Suprapubic skin (tissue), 4 donors: ENCODE results near the gene CHRNA5. TPM values are rescaled to one million over a fixed set of nuclear protein-coding genes. Genes with fewer than 3 reads are reported as not detected.

Source experiments
- DNase-seq, 2 donors: peaks; one replicate each; pipeline ENCODE4 v3.0.0-alpha.2; 2019; ENCODE audit warnings: low spot score in 2 of 2
- H3K27ac ChIP-seq: fragments of 200-600 bp; sonication (generic); one replicate; pipeline ENCODE4 v1.5.1; 2019
- H3K27me3 ChIP-seq: fragments of 200-600 bp; sonication (generic); one replicate; pipeline ENCODE4 v1.5.1; 2019
- H3K36me3 ChIP-seq: fragments of 200-600 bp; sonication (generic); one replicate; pipeline ENCODE4 v1.5.1; 2019
- H3K4me1 ChIP-seq: fragments of 200-600 bp; sonication (generic); one replicate; pipeline ENCODE4 v1.5.1; 2019
- H3K4me3 ChIP-seq: fragments of 200-600 bp; sonication (generic); one replicate; pipeline ENCODE4 v1.5.1; 2019; ENCODE audit warnings: mild to moderate bottlenecking
- H3K9me3 ChIP-seq: fragments of 200-600 bp; sonication (generic); one replicate; pipeline ENCODE4 v1.5.1; 2019
- CTCF ChIP-seq, 2 donors: fragments of 200-600 bp in 1 of 2; fragments of 450-650 bp in 1 of 2; sonication (generic) in 1 of 2; IDR thresholded peaks; one replicate each; pipeline ENCODE4 v1.5.1; 2016 to 2019; ENCODE audit warnings: antibody characterized with exemption in 2 of 2, mild to moderate bottlenecking in 1 of 2, moderate library complexity in 1 of 2
- EP300 ChIP-seq: sonication (generic); formaldehyde crosslinking; IDR thresholded peaks from one replicate; pipeline ENCODE4 v1.6.1; 2017; ENCODE audit warnings: antibody characterized with exemption
- POLR2A ChIP-seq, 2 donors: fragments of 450-650 bp; IDR thresholded peaks; one replicate each; pipeline ENCODE4 v1.6.1; 2017; ENCODE audit warnings: antibody characterized with exemption in 2 of 2, mild to moderate bottlenecking in 2 of 2, moderate library complexity in 2 of 2
- POLR2AphosphoS5 ChIP-seq, 3 donors: sonication (generic); formaldehyde crosslinking; IDR thresholded peaks; one replicate each; pipeline ENCODE4 v1.6.1; 2017; ENCODE audit warnings: antibody characterized with exemption in 3 of 3
- WGBS: methylation state at CpG from one replicate; pipeline ENCODE4 v1.1.5; 2018; 5-methylcytosine and 5-hydroxymethylcytosine counted together
- total RNA-seq, 4 donors: library from RNA; depleted of rRNA; stranded (reverse); fragments of >200 nt; gene quantifications; one replicate each; pipeline ENCODE4 v1.1.0, GENCODE V29; 2016

The CHRNA5 gene
- total RNA-seq, 4 donors from 2014 or later, result 0.72 to 2.8 (median 1.4) TPM

DNA sequence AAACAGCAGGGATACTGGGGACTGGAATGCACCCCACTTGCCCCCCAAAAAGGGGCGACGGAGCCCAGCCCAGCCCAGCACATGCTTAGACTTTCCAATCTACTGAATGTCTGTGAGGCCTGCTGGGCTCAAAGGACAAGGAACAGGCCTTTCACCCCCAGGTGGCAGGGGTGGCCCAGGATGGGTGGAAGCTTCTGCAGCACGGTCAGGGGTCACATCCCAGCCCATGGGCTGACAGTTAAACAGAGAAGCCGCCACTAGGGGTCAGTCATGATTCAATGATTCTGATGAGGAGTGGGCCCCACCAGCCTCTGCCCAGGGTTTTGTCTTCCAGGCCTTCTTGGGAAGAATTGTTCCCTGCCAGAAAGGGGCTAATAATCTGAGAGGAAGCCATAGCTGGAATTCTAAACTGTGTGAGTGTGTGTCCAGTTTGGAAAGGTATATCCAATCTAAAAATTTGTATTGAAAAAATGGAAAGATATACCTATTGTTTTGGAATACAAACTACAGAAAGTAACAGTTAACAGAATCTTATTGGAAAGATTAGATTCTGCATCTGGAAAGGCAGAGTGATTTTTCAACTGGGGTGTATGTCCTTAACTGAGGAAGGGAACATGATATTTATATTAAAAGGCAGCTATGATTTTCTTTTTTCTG is 73.5 kb downstream of the CHRNA5 start:
- H3K27me3 ChIP-seq, result peaks cover 12% of the 10 kb centered on the region
- H3K4me1 ChIP-seq, result peaks cover 13% of the 10 kb centered on the region
- no peak overlapping the region for H3K27ac ChIP-seq
- H3K36me3 ChIP-seq, result no peaks in the 10 kb centered on the region
- WGBS, result 60% methylated on average over 4 of the region's 4 CpGs
- H3K9me3 ChIP-seq, result peaks cover under 1% of the 10 kb centered on the region
- H3K4me3 ChIP-seq, result no peak overlapping the region
- DNase-seq, result no peak
- TF ChIP-seq CTCF (IDR thresholded peaks at IDR 0.05) (peak; percentile 14 to 41), EP300 (no peak)

- H3K4me1 ChIP-seq, result peaks cover 13% of the 10 kb centered on the region
- H3K27me3 ChIP-seq, result peaks cover 12% of the 10 kb centered on the region
- no peaks in the 10 kb centered on the region for H3K9me3 ChIP-seq
- no peak for TF ChIP-seq CTCF (IDR thresholded peaks at IDR 0.05)
- no peak for TF ChIP-seq EP300
- no peak for TF ChIP-seq POLR2AphosphoS5 (IDR thresholded peaks at IDR 0.05)
- DNase-seq, result no peak
- peak overlapping the region; percentile 46 for H3K4me3 ChIP-seq
- no CpG with 5 or more reads among the region's 32 CpGs for WGBS
- H3K27ac ChIP-seq, result no peak overlapping the region
- H3K36me3 ChIP-seq, result no peaks in the 10 kb centered on the region
Observed at GRCh38 chr15:78640527-78641101, 75.3 kb downstream of the CHRNA5 start.

GRCh38 chr15:78641102-78641748 is 75.9 kb downstream of the CHRNA5 start, which contains the start of gene CHRNB4:
Gene CHRNB4 (minus strand): TSS chr15:78641210. CDS start chr15:78641133, 77 bp downstream.
- TF ChIP-seq EP300 (no peak), POLR2A (IDR thresholded peaks at IDR 0.05) (no peak), CTCF (IDR thresholded peaks at IDR 0.05) (no peak), POLR2AphosphoS5 (IDR thresholded peaks at IDR 0.05) (no peak)
- Histone ChIP-seq H3K27me3 (peaks cover 12% of the 10 kb centered on the region), H3K9me3 (no peaks in the 10 kb centered on the region), H3K4me3 (peak within 1 kb of the TSS; percentile 46), H3K36me3 (no peaks in the 10 kb centered on the region), H3K4me1 (peaks cover 13% of the 10 kb centered on the region), H3K27ac (no peak within 1 kb of the TSS)
- WGBS, result 32% methylated on average over 15 of the region's 47 CpGs
- DNase-seq, result no peak

- WGBS, result 79% methylated on average over 11 of the region's 11 CpGs
- DNase-seq, result no peak
- no peak for TF ChIP-seq EP300
- TF ChIP-seq POLR2A (IDR thresholded peaks at IDR 0.05), result no peak
- no peak for TF ChIP-seq CTCF (IDR thresholded peaks at IDR 0.05)
- TF ChIP-seq POLR2AphosphoS5 (IDR thresholded peaks at IDR 0.05), result no peak
- H3K36me3 ChIP-seq, result no peaks in the 10 kb centered on the region
- H3K27ac ChIP-seq, result no peak overlapping the region
- peaks cover 12% of the 10 kb centered on the region for H3K27me3 ChIP-seq
- H3K9me3 ChIP-seq, result no peaks in the 10 kb centered on the region
- no peak overlapping the region for H3K4me3 ChIP-seq
- peaks cover 13% of the 10 kb centered on the region for H3K4me1 ChIP-seq
Observed at GRCh38 chr15:78641749-78642275, 76.5 kb downstream of the CHRNA5 start.

DNA sequence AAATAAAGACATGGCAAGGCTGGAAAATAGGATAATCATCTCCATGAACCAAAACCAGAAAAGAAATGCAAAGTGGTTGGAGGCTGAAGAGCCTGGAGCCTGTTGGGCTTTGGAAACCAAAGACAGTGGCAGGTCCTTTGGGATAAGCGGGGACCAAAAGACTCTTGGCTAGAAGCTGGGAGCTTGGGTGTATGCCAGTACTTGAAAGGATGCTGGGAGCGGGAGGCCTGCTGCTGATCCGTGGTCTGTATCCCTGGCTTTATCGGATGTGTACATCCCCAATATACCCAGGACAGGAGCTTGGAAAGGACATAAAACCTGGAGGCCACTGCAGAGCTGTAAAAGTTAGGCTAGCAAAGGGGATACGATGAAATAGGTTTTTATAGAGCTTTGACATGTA is 77.0 kb downstream of the CHRNA5 start:
- H3K9me3 ChIP-seq, result no peaks in the 10 kb centered on the region
- peaks cover 13% of the 10 kb centered on the region for H3K4me1 ChIP-seq
- H3K27ac ChIP-seq, result no peak overlapping the region
- H3K27me3 ChIP-seq, result peaks cover 12% of the 10 kb centered on the region
- no peak for DNase-seq
- no peaks in the 10 kb centered on the region for H3K36me3 ChIP-seq
- 70% methylated on average over 5 of the region's 5 CpGs for WGBS
- TF ChIP-seq POLR2AphosphoS5 (IDR thresholded peaks at IDR 0.05) (no peak), POLR2A (IDR thresholded peaks at IDR 0.05) (no peak), EP300 (no peak), CTCF (IDR thresholded peaks at IDR 0.05) (no peak)
- no peak overlapping the region for H3K4me3 ChIP-seq
